Suprapubic skin (tissue), 4 donors: ENCODE data around the gene KRT23.

Experiments
- CTCF ChIP-seq, 2 donors: fragments of 200-600 bp in 1 of 2; fragments of 450-650 bp in 1 of 2; sonication (generic) in 1 of 2; IDR thresholded peaks; one replicate each; pipeline ENCODE4 v1.5.1; 2016 to 2019; ENCODE audit warnings: antibody characterized with exemption in 2 of 2, mild to moderate bottlenecking in 1 of 2, moderate library complexity in 1 of 2
- EP300 ChIP-seq: sonication (generic); formaldehyde crosslinking; IDR thresholded peaks from one replicate; pipeline ENCODE4 v1.6.1; 2017; ENCODE audit warnings: antibody characterized with exemption
- POLR2A ChIP-seq, 2 donors: fragments of 450-650 bp; IDR thresholded peaks; one replicate each; pipeline ENCODE4 v1.6.1; 2017; ENCODE audit warnings: antibody characterized with exemption in 2 of 2, mild to moderate bottlenecking in 2 of 2, moderate library complexity in 2 of 2
- POLR2AphosphoS5 ChIP-seq, 3 donors: sonication (generic); formaldehyde crosslinking; IDR thresholded peaks; one replicate each; pipeline ENCODE4 v1.6.1; 2017; ENCODE audit warnings: antibody characterized with exemption in 3 of 3

- TF ChIP-seq EP300, result no peak
- TF ChIP-seq CTCF (IDR thresholded peaks at IDR 0.05), result no peak
- TF ChIP-seq POLR2A (IDR thresholded peaks at IDR 0.05), result no peak
- no peak for TF ChIP-seq POLR2AphosphoS5 (IDR thresholded peaks at IDR 0.05)
Measured at GRCh38 chr17:40961591-40961990, 24.1 kb upstream of the KRT23 start.
